Adrenal gland (tissue), 12 donors: ENCODE results near the gene MYO18B. TPM values are rescaled to one million over a fixed set of nuclear protein-coding genes. Genes with fewer than 3 reads are reported as not detected.

Experiments
- DNase-seq, 7 donors: peaks; one replicate each; pipeline ENCODE4 v3.0.0-alpha.2; 2019 to 2020
- H3K27ac ChIP-seq, 5 donors: fragments of 200-600 bp; sonication (generic) in 4 of 5; 1 replicate in 3 of 5; 2 replicates in 2 of 5; pipeline versions ENCODE4 v1.5.1 to v1.8.0; 2016 to 2020; ENCODE audit warnings: mild to moderate bottlenecking in 1 of 5
- H3K27me3 ChIP-seq: fragments of 200-600 bp; 2 replicates; pipeline ENCODE4 v1.8.0; 2021
- H3K36me3 ChIP-seq, 2 donors: fragments of 200-600 bp; replicated peaks in 1 of 2; 1 replicate in 1 of 2; 2 replicates in 1 of 2; pipeline versions ENCODE4 v1.5.1 to v1.8.0; 2018 to 2022
- H3K4me1 ChIP-seq, 2 donors: fragments of 200-600 bp; replicated peaks in 1 of 2; 1 replicate in 1 of 2; 2 replicates in 1 of 2; pipeline versions ENCODE4 v1.5.1 to v1.8.0; 2018 to 2021
- H3K4me3 ChIP-seq, 4 donors: fragments of 200-600 bp; sonication (generic) in 3 of 4; one replicate each; pipeline ENCODE4 v1.5.1; 2016 to 2018
- H3K9me3 ChIP-seq, 3 donors: fragments of 200-600 bp; sonication (generic) in 1 of 3; replicated peaks in 1 of 3; 1 replicate in 2 of 3; 2 replicates in 1 of 3; pipeline versions ENCODE4 v1.5.1 to v1.8.0; 2016 to 2021
- CTCF ChIP-seq, 6 experiments: fragments of 450-650 bp in 4 of 6; fragments of 200-600 bp in 2 of 6; sonication (generic) in 1 of 6; IDR thresholded peaks; 1 replicate in 5 of 6; 2 replicates in 1 of 6; pipeline versions ENCODE4 v1.5.1 to v1.8.0; 2016 to 2021; ENCODE audit warnings: antibody characterized with exemption in 6 of 6, mild to moderate bottlenecking in 2 of 6, moderate library complexity in 1 of 6
- POLR2A ChIP-seq, 2 donors: fragments of 450-650 bp; IDR thresholded peaks; one replicate each; pipeline ENCODE4 v1.6.1; 2017; ENCODE audit warnings: antibody characterized with exemption in 2 of 2, mild to moderate bottlenecking in 2 of 2, moderate library complexity in 1 of 2
- WGBS, 4 donors: extraction: QIAGEN DNeasy Blood & Tissue Kit in 2 of 4; methylation state at CpG; one replicate each; pipeline versions ENCODE4 v1.1.5 to v1.1.7; 2013 to 2017; 5-methylcytosine and 5-hydroxymethylcytosine counted together
- intact Hi-C, 2 donors: fragments of 100-400 bp; cut with DNase I; formaldehyde crosslinking; loops; one replicate each; pipeline versions ENCODE4 v1.14.1 to v1.15.0; 2022 to 2023
- polyA plus RNA-seq, 3 donors: library from polyadenylated mRNA; stranded (reverse); fragments of 200-250 nt in 2 of 3; fragments of 350-450 nt in 1 of 3; fragmentation: Illumina TruSeq in 1 of 3; extraction: RNeasy Lipid Tissue Mini Kit (QIAGEN cat#74804) in 1 of 3; gene quantifications; one replicate each; pipeline ENCODE4 v1.2.3, GENCODE V29; 2013 to 2014
- total RNA-seq, 9 donors: library from RNA; depleted of rRNA in 4 of 9; stranded (reverse); fragments of >200 nt in 4 of 9; fragments of 120-200 nt in 1 of 9; fragmentation: NEBNext Ultra II Directional in 1 of 9; extraction: Animal tissue kit (Norgen Biotek cat#: 25700) in 1 of 9; gene quantifications; one replicate each; pipeline versions ENCODE4 v1.1.0 to v1.2.4, GENCODE V29; 2013 to 2023
- donor health status: healthy with polysubstance abuse.
- donor health status: Bipolar disorder and iron deficiency.
- donor health status: DM: yes; HTN: yes; CAD: no.
- donor health status: DM: no; HTN: no; CAD: no.
- donor health status: DM: no; HTN: no; CAD: no.
- donor health status: DM: yes; HTN: yes; CAD: no.

The MYO18B gene
- total and polyA plus RNA-seq, 12 donors, result 0.08 to 1.1 (median 0.18) TPM

DNA sequence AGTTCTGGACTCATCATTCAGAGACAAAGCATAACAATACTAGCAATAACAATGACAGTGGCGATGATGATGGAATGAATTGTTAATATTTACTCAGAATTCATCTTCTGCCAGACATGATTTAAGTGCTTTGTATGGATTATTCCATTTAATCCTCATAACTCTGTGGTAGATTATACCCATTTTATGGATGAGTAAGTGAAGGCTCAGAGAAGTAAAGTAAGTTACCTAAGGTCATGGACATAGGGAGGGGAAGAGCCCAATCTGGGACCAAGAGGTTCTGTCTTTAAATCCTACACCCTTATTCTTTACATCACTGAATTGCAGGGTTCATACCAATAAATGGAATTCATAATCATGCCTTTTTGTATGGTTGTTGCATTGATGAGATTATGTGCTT lies 72.7 kb downstream of the MYO18B start:
- Histone ChIP-seq H3K27ac (no peak overlapping the region), H3K4me1 (no peaks in the 10 kb centered on the region), H3K4me3 (no peak overlapping the region), H3K9me3 (no peaks in the 10 kb centered on the region), H3K36me3 (no peaks in the 10 kb centered on the region), H3K27me3 (peaks cover 4% of the 10 kb centered on the region)
- 68 to 81% (median 76%) methylated on average over 1 of the region's 1 CpG for WGBS, 4 donors
- no peak for DNase-seq
- intact Hi-C loops, result no loop called here
- TF ChIP-seq POLR2A (IDR thresholded peaks at IDR 0.05) (no peak), CTCF (IDR thresholded peaks at IDR 0.05) (no peak)

DNA sequence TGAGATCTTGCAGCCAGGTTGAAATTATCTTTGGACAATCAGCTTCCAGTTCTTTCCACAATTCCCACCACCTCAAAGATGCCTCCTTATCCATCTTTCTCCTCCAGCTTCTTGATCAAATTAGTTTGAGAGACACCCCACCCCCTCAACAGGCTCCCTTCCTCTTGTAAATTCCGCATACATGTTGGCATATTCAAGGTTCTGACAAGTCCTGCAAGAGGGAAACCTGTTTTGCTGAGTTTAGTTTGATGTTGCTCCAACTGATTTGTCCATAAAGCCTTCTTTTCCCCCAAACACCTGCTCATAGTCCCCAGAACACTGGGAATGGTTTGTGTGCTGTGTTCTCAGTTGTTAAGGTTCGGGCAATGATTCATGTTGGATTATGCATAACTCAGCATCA lies 73.6 kb downstream of the MYO18B start:
- DNase-seq, result no peak
- intact Hi-C loops, result no loop called here
- peaks cover 4% of the 10 kb centered on the region for H3K27me3 ChIP-seq
- no peak for TF ChIP-seq POLR2A (IDR thresholded peaks at IDR 0.05)
- no peak for TF ChIP-seq CTCF (IDR thresholded peaks at IDR 0.05)
- H3K4me1 ChIP-seq, result no peaks in the 10 kb centered on the region
- no peaks in the 10 kb centered on the region for H3K36me3 ChIP-seq
- no peak overlapping the region for H3K4me3 ChIP-seq
- no peak overlapping the region for H3K27ac ChIP-seq
- 64 to 81% (median 77%) methylated on average over 2 of the region's 2 CpGs for WGBS, 4 donors
- no peaks in the 10 kb centered on the region for H3K9me3 ChIP-seq

DNA sequence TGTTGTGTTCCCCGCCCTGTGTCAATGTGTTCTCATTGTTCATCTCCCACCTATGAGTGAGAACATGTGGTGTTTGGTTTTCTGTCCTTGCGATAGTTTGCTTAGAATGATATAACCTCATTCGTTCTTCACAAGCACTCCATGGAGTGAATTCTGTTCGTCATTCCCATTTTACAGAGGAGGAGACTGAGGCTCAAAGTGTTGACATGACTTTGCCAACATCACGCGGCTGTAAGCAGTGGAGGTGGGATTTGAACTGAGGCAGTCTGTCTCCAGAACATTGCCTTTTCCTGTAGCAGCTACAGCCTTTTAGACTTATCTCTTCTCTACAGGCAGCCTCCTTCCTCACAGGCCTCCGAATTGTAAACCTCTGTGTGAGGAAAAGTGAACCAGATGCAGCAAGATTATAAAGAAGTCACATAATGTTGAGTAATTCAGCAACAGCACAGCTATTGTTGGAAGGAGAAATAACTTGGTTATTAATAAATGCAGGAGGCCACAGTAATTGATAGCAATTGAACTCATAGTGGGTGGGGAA lies 74.6 kb downstream of the MYO18B start:
- no peak for TF ChIP-seq POLR2A (IDR thresholded peaks at IDR 0.05)
- no peak for TF ChIP-seq CTCF (IDR thresholded peaks at IDR 0.05)
- H3K27me3 ChIP-seq, result peaks cover 4% of the 10 kb centered on the region
- no peaks in the 10 kb centered on the region for H3K36me3 ChIP-seq
- H3K4me3 ChIP-seq, result no peak overlapping the region
- no peaks in the 10 kb centered on the region for H3K4me1 ChIP-seq
- 77 to 85% (median 78%) methylated on average over 7 of the region's 7 CpGs for WGBS, 4 donors
- intact Hi-C loops, result no loop called here
- no peaks in the 10 kb centered on the region for H3K9me3 ChIP-seq
- no peak overlapping the region for H3K27ac ChIP-seq
- DNase-seq, result no peak

GRCh38 chr22:25817092-25817943 lies 75.3 kb downstream of the MYO18B start:
- WGBS, 4 donors, result 72 to 75% (median 74%) methylated on average over 5 of the region's 5 CpGs
- TF ChIP-seq POLR2A (IDR thresholded peaks at IDR 0.05) (no peak), CTCF (IDR thresholded peaks at IDR 0.05) (no peak)
- Histone ChIP-seq H3K4me1 (no peaks in the 10 kb centered on the region), H3K9me3 (no peaks in the 10 kb centered on the region), H3K4me3 (no peak overlapping the region), H3K36me3 (no peaks in the 10 kb centered on the region), H3K27ac (no peak overlapping the region), H3K27me3 (peaks cover 4% of the 10 kb centered on the region)
- intact Hi-C loops, result no loop called here
- no peak for DNase-seq
